HEK293 (cell line): ENCODE data around the gene RFX2.

Experiments
- MZF1 ChIP-seq: fragments of 450-650 bp; formaldehyde crosslinking; IDR thresholded peaks from 2 replicates; pipeline ENCODE4 v1.5.1; 2017; ENCODE audit warnings: missing biosample characterization, missing genetic modification characterization, borderline replicate concordance
- ZFP3 ChIP-seq: fragments of 450-650 bp; formaldehyde crosslinking; IDR thresholded peaks from 2 replicates; pipeline ENCODE4 v1.5.1; 2016; ENCODE audit warnings: low read depth, missing biosample characterization, missing genetic modification characterization
- ZFP37 ChIP-seq: fragments of 450-650 bp; formaldehyde crosslinking; IDR thresholded peaks from 2 replicates; pipeline ENCODE4 v1.5.1; 2016; ENCODE audit warnings: missing biosample characterization, missing genetic modification characterization
- ZNF114 ChIP-seq: fragments of 450-650 bp; formaldehyde crosslinking; IDR thresholded peaks from 2 replicates; pipeline ENCODE4 v1.5.0; 2017; ENCODE audit warnings: missing biosample characterization, missing genetic modification characterization
- ZNF24 ChIP-seq: fragments of 450-650 bp; formaldehyde crosslinking; IDR thresholded peaks from 2 replicates; pipeline ENCODE4 v1.5.1; 2016; ENCODE audit warnings: missing biosample characterization, missing genetic modification characterization
- ZNF274 ChIP-seq, 2 experiments: fragments of 200-500 bp in 1 of 2; fragments of 450-650 bp in 1 of 2; sonication (Bioruptor generic) in 1 of 2; formaldehyde crosslinking in 1 of 2; IDR thresholded peaks; 2 replicates each; pipeline versions ENCODE4 v1.5.1 to v1.6.1; 2014 to 2016; ENCODE audit warnings: borderline replicate concordance in 1 of 2, inconsistent platforms in 1 of 2, low read length in 1 of 2, missing biosample characterization in 1 of 2, missing genetic modification characterization in 1 of 2
- ZNF324 ChIP-seq: fragments of 450-650 bp; formaldehyde crosslinking; IDR thresholded peaks from 2 replicates; pipeline ENCODE4 v1.5.1; 2016; ENCODE audit warnings: missing biosample characterization, missing genetic modification characterization
- ZNF335 ChIP-seq: fragments of 450-650 bp; formaldehyde crosslinking; conservative IDR thresholded peaks from 2 replicates; pipeline ENCODE4 v1.5.1; 2016; ENCODE audit warnings: missing biosample characterization, missing genetic modification characterization
- ZNF530 ChIP-seq: fragments of 450-650 bp; formaldehyde crosslinking; IDR thresholded peaks from 2 replicates; pipeline ENCODE4 v1.5.1; 2016; ENCODE audit warnings: low read depth, missing biosample characterization, missing genetic modification characterization
- ZNF658 ChIP-seq: fragments of 450-650 bp; formaldehyde crosslinking; IDR thresholded peaks from 2 replicates; pipeline ENCODE4; 2016; ENCODE audit warnings: missing biosample characterization, missing genetic modification characterization
- ZNF768 ChIP-seq: fragments of 450-650 bp; formaldehyde crosslinking; IDR thresholded peaks from 2 replicates; pipeline ENCODE4 v1.5.1; 2018; ENCODE audit warnings: missing biosample characterization, mild to moderate bottlenecking, missing genetic modification characterization
- ZNF792 ChIP-seq: fragments of 450-650 bp; formaldehyde crosslinking; IDR thresholded peaks from 2 replicates; pipeline ENCODE4 v1.5.1; 2016; ENCODE audit warnings: missing biosample characterization, missing genetic modification characterization
- TF ChIP-seq, protein P1 (sequence below): fragments of 450-650 bp; formaldehyde crosslinking; IDR thresholded peaks from 2 replicates; pipeline ENCODE4 v1.5.1; 2016; ENCODE audit warnings: missing biosample characterization, missing genetic modification characterization
- TF ChIP-seq, protein P2 (sequence below): IDR thresholded peaks from 2 replicates; pipeline ENCODE4 v1.6.1; 2011; ENCODE audit warnings: mild to moderate bottlenecking, low read depth, low read length, borderline replicate concordance

DNA sequence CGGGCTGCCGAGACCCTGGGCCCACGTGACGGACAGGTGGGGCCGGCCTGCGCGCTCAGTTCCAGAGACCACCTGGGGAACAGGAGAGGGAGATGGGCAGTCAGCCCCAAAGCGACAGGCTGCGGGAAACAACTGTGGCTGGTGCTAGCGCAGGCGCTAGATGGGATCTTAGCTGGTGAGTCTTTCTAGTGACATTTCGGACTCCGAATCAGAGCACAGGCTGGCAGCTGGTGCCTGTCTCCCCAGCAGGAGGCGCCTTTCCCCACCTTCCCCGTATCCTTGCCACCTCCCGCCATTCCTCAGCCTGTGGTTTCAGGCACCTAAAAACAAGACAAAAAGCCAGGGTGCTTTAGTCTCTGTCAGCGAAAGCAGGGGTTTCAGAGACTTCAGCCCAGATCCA, 112.9 kb downstream of the RFX2 start:
- TF ChIP-seq, protein P1, sequence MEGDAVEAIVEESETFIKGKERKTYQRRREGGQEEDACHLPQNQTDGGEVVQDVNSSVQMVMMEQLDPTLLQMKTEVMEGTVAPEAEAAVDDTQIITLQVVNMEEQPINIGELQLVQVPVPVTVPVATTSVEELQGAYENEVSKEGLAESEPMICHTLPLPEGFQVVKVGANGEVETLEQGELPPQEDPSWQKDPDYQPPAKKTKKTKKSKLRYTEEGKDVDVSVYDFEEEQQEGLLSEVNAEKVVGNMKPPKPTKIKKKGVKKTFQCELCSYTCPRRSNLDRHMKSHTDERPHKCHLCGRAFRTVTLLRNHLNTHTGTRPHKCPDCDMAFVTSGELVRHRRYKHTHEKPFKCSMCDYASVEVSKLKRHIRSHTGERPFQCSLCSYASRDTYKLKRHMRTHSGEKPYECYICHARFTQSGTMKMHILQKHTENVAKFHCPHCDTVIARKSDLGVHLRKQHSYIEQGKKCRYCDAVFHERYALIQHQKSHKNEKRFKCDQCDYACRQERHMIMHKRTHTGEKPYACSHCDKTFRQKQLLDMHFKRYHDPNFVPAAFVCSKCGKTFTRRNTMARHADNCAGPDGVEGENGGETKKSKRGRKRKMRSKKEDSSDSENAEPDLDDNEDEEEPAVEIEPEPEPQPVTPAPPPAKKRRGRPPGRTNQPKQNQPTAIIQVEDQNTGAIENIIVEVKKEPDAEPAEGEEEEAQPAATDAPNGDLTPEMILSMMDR: no peak
- TF ChIP-seq, protein P2, sequence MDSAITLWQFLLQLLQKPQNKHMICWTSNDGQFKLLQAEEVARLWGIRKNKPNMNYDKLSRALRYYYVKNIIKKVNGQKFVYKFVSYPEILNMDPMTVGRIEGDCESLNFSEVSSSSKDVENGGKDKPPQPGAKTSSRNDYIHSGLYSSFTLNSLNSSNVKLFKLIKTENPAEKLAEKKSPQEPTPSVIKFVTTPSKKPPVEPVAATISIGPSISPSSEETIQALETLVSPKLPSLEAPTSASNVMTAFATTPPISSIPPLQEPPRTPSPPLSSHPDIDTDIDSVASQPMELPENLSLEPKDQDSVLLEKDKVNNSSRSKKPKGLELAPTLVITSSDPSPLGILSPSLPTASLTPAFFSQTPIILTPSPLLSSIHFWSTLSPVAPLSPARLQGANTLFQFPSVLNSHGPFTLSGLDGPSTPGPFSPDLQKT: no peak
- no peak for TF ChIP-seq ZNF530 (tag by site-specific recombination)
- no peak for TF ChIP-seq ZNF658 (tag by site-specific recombination)
- no peak for TF ChIP-seq MZF1 (tag by site-specific recombination)
- no peak for TF ChIP-seq ZNF274 (IDR thresholded peaks at IDR 0.05; ENCODE audit: low read length)
- no peak for TF ChIP-seq ZNF274 (tag by site-specific recombination; IDR thresholded peaks at IDR 0.05; ENCODE audit: borderline replicate concordance)
- TF ChIP-seq ZNF324: no peak
- no peak for TF ChIP-seq ZNF335 (tag by site-specific recombination)
- TF ChIP-seq ZNF24: no peak
- TF ChIP-seq ZFP37: no peak
- no peak for TF ChIP-seq ZFP3 (tag by site-specific recombination)
- no peak for TF ChIP-seq ZNF768 (tag by site-specific recombination)
- TF ChIP-seq ZNF792 (tag by site-specific recombination): no peak
- no peak for TF ChIP-seq ZNF114
